HepG2 (cell line): ENCODE data around the gene TRIP6. TPM values are rescaled to one million over a fixed set of nuclear protein-coding genes. Genes with fewer than 3 reads are reported as not detected.

ENCODE experiments used
- ATAC-seq: fragments of 200-7000 bp; cut with Tn5 transposase; 3 replicates; pipeline ENCODE4 v1.9.1; 2020; ENCODE audit warnings: mild to moderate bottlenecking, moderate library complexity
- BruUV-seq: library from RNA; stranded (reverse); fragments of 400-500 nt; replicated peaks from 2 replicates; lab custom pipeline; 2021; lab: Mats Ljungman, UMichigan
- CTCF ChIA-PET: fragments of 300-600 bp; formaldehyde crosslinking; extraction: SDS; loops from one replicate; lab custom pipeline; 2021; ENCODE audit warnings: low total read pairs, inconsistent platforms, low intra/inter-chr PET ratio; lab: Yijun Ruan, JAX
- POLR2A ChIA-PET: fragments of 350-600 bp; sonication (Branson Sonifier 250); formaldehyde crosslinking; loops from one replicate; lab custom pipeline; 2020; ENCODE audit warnings: antibody characterized with exemption, inconsistent platforms; lab: Yijun Ruan, JAX
- DNase-seq: peaks from one replicate; pipeline ENCODE4 v3.0.0-alpha.2; 2015; ENCODE audit warnings: low spot score
- FAIRE-seq: peaks from 3 replicates; lab custom pipeline; 2011; peaks lifted over from hg19 to GRCh38; lab: Jason Lieb, UNC
- H2AFZ ChIP-seq: one replicate; pipeline ENCODE4 v1.6.1; 2011; ENCODE audit warnings: low read length, inconsistent platforms
- H3K27ac ChIP-seq: fragments of 300-600 bp; 3 replicates; pipeline ENCODE4 v1.8.0; 2011; ENCODE audit warnings: mixed run types, mild to moderate bottlenecking, mixed read lengths, low read length, inconsistent platforms; ENCODE audit not compliant: insufficient read depth; ENCODE audit errors: extremely low read length
- H3K27me3 ChIP-seq, 2 experiments: fragments of 200-600 bp in 1 of 2; 2 replicates in 1 of 2; 3 replicates in 1 of 2; pipeline versions ENCODE4 v1.6.0 to v1.8.0; 2011; ENCODE audit warnings: low read length in 2 of 2, mild to moderate bottlenecking in 2 of 2, moderate library complexity in 2 of 2, inconsistent platforms in 1 of 2; ENCODE audit not compliant: insufficient read depth in 2 of 2, control insufficient read depth in 1 of 2
- H3K36me3 ChIP-seq, 2 experiments: fragments of 200-600 bp in 1 of 2; replicated peaks in 1 of 2; 2 replicates in 1 of 2; 3 replicates in 1 of 2; pipeline versions ENCODE4 v1.5.1 to v1.8.0; 2011; ENCODE audit warnings: low read length in 2 of 2, inconsistent platforms in 1 of 2; ENCODE audit not compliant: insufficient read depth in 2 of 2, control insufficient read depth in 1 of 2
- H3K4me1 ChIP-seq: 2 replicates; pipeline ENCODE4 v1.5.1; 2012; ENCODE audit warnings: low read length, inconsistent platforms; ENCODE audit not compliant: insufficient read depth
- H3K4me2 ChIP-seq: 2 replicates; pipeline ENCODE4 v1.6.0; 2011; ENCODE audit warnings: low read depth, low read length, inconsistent platforms
- H3K4me3 ChIP-seq, 3 experiments: fragments of 200-600 bp in 1 of 3; sonication (generic), shearing (Covaris generic) in 1 of 3; replicated peaks in 1 of 3; 2 replicates each; pipeline ENCODE4 v1.5.1; 2011 to 2016; ENCODE audit warnings: low read length in 3 of 3, inconsistent platforms in 2 of 3, low read depth in 2 of 3, mild to moderate bottlenecking in 2 of 3, control low read depth in 1 of 3, mixed read lengths in 1 of 3; ENCODE audit not compliant: insufficient read depth in 1 of 3
- H3K79me2 ChIP-seq: one replicate; pipeline ENCODE4 v1.6.1; 2011; ENCODE audit warnings: low read length, inconsistent platforms; ENCODE audit not compliant: insufficient read depth
- H3K9ac ChIP-seq: 2 replicates; pipeline ENCODE4 v1.6.0; 2011; ENCODE audit warnings: mild to moderate bottlenecking, low read depth, low read length, inconsistent platforms; ENCODE audit not compliant: insufficient read depth
- H3K9me3 ChIP-seq: 2 replicates; pipeline ENCODE4 v1.5.1; 2012; ENCODE audit warnings: mild to moderate bottlenecking, low read length
- H4K20me1 ChIP-seq: 2 replicates; pipeline ENCODE4 v1.6.0; 2011; ENCODE audit warnings: inconsistent platforms, mild to moderate bottlenecking, low read length, moderate library complexity; ENCODE audit not compliant: insufficient read depth
- ETV6 ChIP-seq: sonication (generic); formaldehyde crosslinking; conservative IDR thresholded peaks from 2 replicates; pipeline ENCODE4 v1.4.0; 2020; ENCODE audit warnings: missing genetic modification reagents
- GLI4 ChIP-seq: sonication (generic); formaldehyde crosslinking; IDR thresholded peaks from 2 replicates; pipeline ENCODE4 v1.5.1; 2020; ENCODE audit warnings: missing genetic modification reagents, mild to moderate bottlenecking, moderate library complexity, borderline replicate concordance
- IRF1 ChIP-seq: sonication (generic); formaldehyde crosslinking; IDR thresholded peaks from 2 replicates; pipeline ENCODE4 v1.4.0; 2020; ENCODE audit warnings: low read depth, mild to moderate bottlenecking, missing genetic modification reagents
- MXD1 ChIP-seq: sonication (generic); formaldehyde crosslinking; IDR thresholded peaks from 2 replicates; pipeline ENCODE4 v1.4.0; 2020; ENCODE audit warnings: mild to moderate bottlenecking, missing genetic modification reagents
- POLR2AphosphoS5 ChIP-seq: IDR thresholded peaks from 2 replicates; pipeline ENCODE4 v1.6.1; 2012; ENCODE audit warnings: low read depth, low read length
- RAD51 ChIP-seq: fragments of 450-650 bp; IDR thresholded peaks from 2 replicates; pipeline ENCODE4 v1.6.1; 2016; ENCODE audit warnings: borderline replicate concordance
- ZBTB26 ChIP-seq: IDR thresholded peaks from 2 replicates; pipeline ENCODE4 v1.6.1; 2016; ENCODE audit warnings: missing compliant biosample characterization, missing genetic modification reagents, borderline replicate concordance
- ZNF121 ChIP-seq: sonication (generic); formaldehyde crosslinking; IDR thresholded peaks from 2 replicates; pipeline ENCODE4 v1.5.0; 2020; ENCODE audit warnings: mild to moderate bottlenecking, missing genetic modification reagents
- ZNF232 ChIP-seq: sonication (generic); formaldehyde crosslinking; IDR thresholded peaks from 2 replicates; pipeline ENCODE4 v1.4.0; 2020; ENCODE audit warnings: missing genetic modification reagents, borderline replicate concordance
- ZNF275 ChIP-seq: sonication (generic); formaldehyde crosslinking; IDR thresholded peaks from 2 replicates; pipeline ENCODE4 v1.8.0; 2022; ENCODE audit warnings: missing genetic modification reagents, mild to moderate bottlenecking, inconsistent platforms, borderline replicate concordance
- ZNF30 ChIP-seq: sonication (generic); formaldehyde crosslinking; IDR thresholded peaks from 2 replicates; pipeline ENCODE4 v1.5.0; 2020; ENCODE audit warnings: mild to moderate bottlenecking, missing genetic modification reagents
- ZNF354B ChIP-seq: sonication (generic); formaldehyde crosslinking; IDR thresholded peaks from 2 replicates; pipeline ENCODE4 v1.8.0; 2022; ENCODE audit warnings: mild to moderate bottlenecking, missing genetic modification reagents
- ZNF501 ChIP-seq: sonication (generic); formaldehyde crosslinking; IDR thresholded peaks from 2 replicates; pipeline ENCODE4 v1.5.1; 2020; ENCODE audit warnings: mild to moderate bottlenecking, moderate library complexity, missing genetic modification reagents
- ZNF556 ChIP-seq: sonication (generic); formaldehyde crosslinking; IDR thresholded peaks from 2 replicates; pipeline ENCODE4 v1.4.0; 2020; ENCODE audit warnings: mild to moderate bottlenecking, missing genetic modification reagents, borderline replicate concordance
- ZNF598 ChIP-seq: sonication (generic); formaldehyde crosslinking; IDR thresholded peaks from 2 replicates; pipeline ENCODE4 v1.5.1; 2020; ENCODE audit warnings: mild to moderate bottlenecking, missing genetic modification reagents, borderline replicate concordance
- ZNF615 ChIP-seq: sonication (generic); formaldehyde crosslinking; IDR thresholded peaks from 2 replicates; pipeline ENCODE4 v1.5.0; 2020; ENCODE audit warnings: mild to moderate bottlenecking, missing genetic modification reagents, borderline replicate concordance
- ZNF816 ChIP-seq: sonication (generic); formaldehyde crosslinking; IDR thresholded peaks from 2 replicates; pipeline ENCODE4 v1.8.0; 2022; ENCODE audit warnings: missing genetic modification reagents, mild to moderate bottlenecking, borderline replicate concordance
- WGBS: methylation state at CpG from one replicate; pipeline ENCODE4 v1.1.6; 2017; ENCODE audit warnings: low lambda C conversion rate; 5-methylcytosine and 5-hydroxymethylcytosine counted together
- in situ Hi-C: cut with HindIII; loops from 2 replicates; pipeline ENCODE4 v1.10.0; 2017; ENCODE audit warnings: low pct_unique_long_range_greater_than_20kb; ENCODE audit not compliant: extremely low pct_ligation_motif_present
- intact Hi-C: fragments of 100-400 bp; cut with micrococcal nuclease; formaldehyde crosslinking; loops from one replicate; pipeline ENCODE4 v1.10.0; 2022; ENCODE audit not compliant: unreplicated experiment
- polyA plus RNA-seq, 8 experiments: library from polyadenylated mRNA; depleted of rRNA in 3 of 8; stranded (reverse) in 7 of 8; unstranded in 1 of 8; fragments of >200 nt; fragmentation: Illumina TruSeq in 4 of 8; extraction: Trizol in 4 of 8; gene quantifications; 2 replicates each; pipeline versions ENCODE4 v1.2.1 to v1.2.3, GENCODE V29; 2011 to 2016; ENCODE audit warnings: low read depth in 4 of 8, missing spikeins in 1 of 8, mixed read lengths in 1 of 8; ENCODE audit not compliant: insufficient read depth in 1 of 8
- total RNA-seq, 5 experiments: library from RNA; depleted of rRNA; stranded (reverse); fragments of >200 nt; fragmentation: Illumina TruSeq; extraction: Trizol; gene quantifications; 2 replicates each; pipeline ENCODE4 v1.2.3, GENCODE V29; 2016; ENCODE audit warnings: low read depth in 1 of 5

TRIP6 gene
- total and polyA plus RNA-seq, 2 of the 13 experiments (the other 11 are each of a cell fraction or from before 2014, with no cell fraction given) = 0.34 to 0.38 TPM

- H3K4me1 ChIP-seq = peaks cover 43% of the 10 kb centered on the region
- ATAC-seq (no peak; the same call in 2 of the 3 replicates), FAIRE-seq (no peak), DNase-seq (no peak)
- peaks cover 40% of the 10 kb centered on the region for H3K79me2 ChIP-seq
- H3K36me3 ChIP-seq = peaks cover 1 to 21% of the 10 kb centered on the region in 2 experiments; a peak in 4 of 5 replicates
- peak overlapping the region; percentile 91 for H3K9ac ChIP-seq
- peak overlapping the region; percentile 82 for H3K4me2 ChIP-seq
- H3K9me3 ChIP-seq = no peaks in the 10 kb centered on the region
- peaks cover 19% of the 10 kb centered on the region for H4K20me1 ChIP-seq
- peak overlapping the region; percentile 87 for H3K27ac ChIP-seq
- H3K27me3 ChIP-seq = peaks cover 0 to 2% of the 10 kb centered on the region in 2 experiments; a peak in 1 of 5 replicates
- 29% methylated on average over 8 of the region's 8 CpGs for WGBS
- POLR2A ChIA-PET = interaction anchor here (0.6 to 1.1 kb wide), 3 partner anchors 15 to 194 kb away, joined by 3 read pairs; partner anchors contain the start of gene UFSP1
- intact Hi-C loops (loop anchor here (1.0 kb wide), 1 partner anchor 168 kb away; the partner anchor contains the start of gene POP7), in situ Hi-C loops (no loop called here)
- peak overlapping the region; percentile 55 to 89 (median 86) for H3K4me3 ChIP-seq
- no peak overlapping the region for H2AFZ ChIP-seq
- no TSS peak for BruUV-seq
- CTCF ChIA-PET = no interaction called here
- TF ChIP-seq ZNF556 (CRISPR knock-in tag) (no peak), ZNF30 (CRISPR knock-in tag) (no peak), ZNF816 (CRISPR knock-in tag) (no peak), IRF1 (no peak), POLR2AphosphoS5 (no peak), RAD51 (no peak), MXD1 (CRISPR knock-in tag) (no peak), GLI4 (CRISPR knock-in tag) (0 out of 2 replicates have a peak, but pooled peaks have one; percentile 9), ZNF354B (CRISPR knock-in tag) (no peak), ZNF232 (CRISPR knock-in tag) (peak; percentile 2; the same call in 1 of the 2 replicates), ZNF615 (0 out of 2 replicates have a peak, but pooled peaks have one; percentile 3), ZNF275 (CRISPR knock-in tag) (no peak), ZBTB26 (CRISPR knock-in tag) (peak; percentile 6; the same call in 1 of the 2 replicates), ZNF501 (CRISPR knock-in tag) (no peak), ZNF121 (CRISPR knock-in tag) (0 out of 2 replicates have a peak, but pooled peaks have one; percentile 54), ETV6 (CRISPR knock-in tag) (no peak), ZNF598 (CRISPR knock-in tag) (no peak)
Measured at GRCh38 chr7:100874300-100874576, 7.1 kb downstream of the TRIP6 start.
